H1 (cell line): ENCODE measurements around the gene TGFB1. TPM values are rescaled to one million over a fixed set of nuclear protein-coding genes. Genes with fewer than 3 reads are reported as not detected.

Experiments used
- polyA plus RNA-seq, 7 experiments: library from polyadenylated mRNA; depleted of rRNA in 3 of 7; stranded (reverse) in 5 of 7; unstranded in 2 of 7; fragments of >200 nt in 5 of 7; fragments of 200-250 nt in 2 of 7; gene quantifications; 1 replicate in 5 of 7; 2 replicates in 1 of 7; 4 replicates in 1 of 7; pipeline versions ENCODE4 v1.2.1 to v1.2.3, GENCODE V29; 2011 to 2013; ENCODE audit warnings: missing spikeins in 2 of 7, mixed read lengths in 2 of 7
- total RNA-seq: library from RNA; stranded (reverse); fragmentation: NEBNext Ultra II Directional; extraction: Animal tissue kit (Norgen Biotek cat#: 25700); gene quantifications from 2 replicates; pipeline ENCODE4 v1.2.1, GENCODE V29; 2021
- TF ChIP-seq, protein P1 (sequence below), 3 experiments: IDR thresholded peaks; 1 replicate in 2 of 3; 2 replicates in 1 of 3; pipeline versions ENCODE4 v1.5.1 to v1.6.1; 2011; ENCODE audit warnings: low read length in 3 of 3, mild to moderate bottlenecking in 3 of 3, inconsistent platforms in 2 of 3, low read depth in 1 of 3, moderate library complexity in 1 of 3; ENCODE audit not compliant: insufficient read depth in 1 of 3; ENCODE audit errors: control extremely low read depth in 1 of 3

TGFB1 gene
- total and polyA plus RNA-seq, 2 of the 8 experiments (the other 6 are each of a cell fraction or from before 2014, with no cell fraction given), result 1.7 to 10.6 TPM

DNA sequence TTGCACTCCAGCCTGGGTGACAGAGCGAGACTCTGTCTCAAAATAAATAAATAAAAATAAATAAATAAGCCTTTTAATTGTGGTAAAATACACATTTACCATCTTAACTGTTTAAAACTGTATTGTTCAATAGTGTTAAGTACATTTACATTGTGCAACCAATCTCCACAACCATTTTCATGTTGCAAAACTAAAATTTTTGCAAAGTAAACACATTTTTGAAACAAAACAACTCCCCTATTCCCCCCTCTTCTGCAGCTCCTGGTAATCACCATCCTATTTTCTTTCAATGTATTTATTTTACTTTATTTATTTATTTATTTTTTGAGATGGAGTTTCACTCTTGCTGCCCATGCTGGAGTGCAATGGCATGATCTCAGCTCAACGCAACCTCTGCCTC lies 16.0 kb upstream of the TGFB1 start (continued):
- TF ChIP-seq, protein P1, sequence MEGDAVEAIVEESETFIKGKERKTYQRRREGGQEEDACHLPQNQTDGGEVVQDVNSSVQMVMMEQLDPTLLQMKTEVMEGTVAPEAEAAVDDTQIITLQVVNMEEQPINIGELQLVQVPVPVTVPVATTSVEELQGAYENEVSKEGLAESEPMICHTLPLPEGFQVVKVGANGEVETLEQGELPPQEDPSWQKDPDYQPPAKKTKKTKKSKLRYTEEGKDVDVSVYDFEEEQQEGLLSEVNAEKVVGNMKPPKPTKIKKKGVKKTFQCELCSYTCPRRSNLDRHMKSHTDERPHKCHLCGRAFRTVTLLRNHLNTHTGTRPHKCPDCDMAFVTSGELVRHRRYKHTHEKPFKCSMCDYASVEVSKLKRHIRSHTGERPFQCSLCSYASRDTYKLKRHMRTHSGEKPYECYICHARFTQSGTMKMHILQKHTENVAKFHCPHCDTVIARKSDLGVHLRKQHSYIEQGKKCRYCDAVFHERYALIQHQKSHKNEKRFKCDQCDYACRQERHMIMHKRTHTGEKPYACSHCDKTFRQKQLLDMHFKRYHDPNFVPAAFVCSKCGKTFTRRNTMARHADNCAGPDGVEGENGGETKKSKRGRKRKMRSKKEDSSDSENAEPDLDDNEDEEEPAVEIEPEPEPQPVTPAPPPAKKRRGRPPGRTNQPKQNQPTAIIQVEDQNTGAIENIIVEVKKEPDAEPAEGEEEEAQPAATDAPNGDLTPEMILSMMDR (IDR thresholded peaks at IDR 0.05; ENCODE audit: control extremely low read depth in 1 of 3, insufficient read depth in 1 of 3, low read depth in 1 of 3, low read length in 3 of 3), result no peak
- TF ChIP-seq, all 59 proteins: peak for 0
